ENCODE data around the gene CXCL8. TPM values are rescaled to one million over a fixed set of nuclear protein-coding genes. Genes with fewer than 3 reads are reported as not detected.

CXCL8 gene
- total and polyA plus RNA-seq, 9 of the 15 experiments (the other 6 are each of a cell fraction or from before 2014, with no cell fraction given), result 1.6 to 7.7 (median 3.3) TPM

GRCh38 chr4:73765296-73765695 lies 24.9 kb downstream of the CXCL8 start:
- whole genome bisulfite sequencing (ENCODE audit: insufficient coverage, low coverage, missing lambda C conversion rate), result 50% methylated on average over 2 of the region's 2 CpGs
- in situ Hi-C loops (cut with MboI), result no loop called here

More at GRCh38 chr4:73765296-73765695, 24.9 kb downstream of the CXCL8 start:
- BruUV-seq (replicated peaks), result no TSS peak
- Histone ChIP-seq H3K36me3 (ENCODE audit: control insufficient read depth, insufficient read depth, low read length) (no peaks in the 10 kb centered on the region), H3K9me1 (ENCODE audit: control insufficient read depth, insufficient read depth, low read length) (no peaks in the 10 kb centered on the region), H3K9me3 (replicated peaks; ENCODE audit: control insufficient read depth, insufficient read depth, low read depth, low read length) (no peaks in the 10 kb centered on the region), H2AFZ (ENCODE audit: low read depth, low read length) (no peak overlapping the region), H3K4me1 (replicated peaks in 1 of 2; ENCODE audit: control insufficient read depth in 2 of 2, insufficient read depth in 2 of 2, low read length in 2 of 2) (peaks cover 0 to 5% of the 10 kb centered on the region in 2 experiments; a peak in 1 of 5 replicates), H3K27me3 (ENCODE audit: control insufficient read depth in 2 of 2, insufficient read depth in 2 of 2, low read length in 2 of 2) (no peaks in the 10 kb centered on the region), H4K20me1 (replicated peaks; ENCODE audit: control insufficient read depth, insufficient read depth, low read length) (no peaks in the 10 kb centered on the region), H3K79me2 (ENCODE audit: control insufficient read depth, insufficient read depth, low read length) (no peaks in the 10 kb centered on the region), H3K4me3 (no peak overlapping the region), H3K9ac (ENCODE audit: insufficient read depth in 1 of 2, low read depth in 2 of 2, low read length in 2 of 2) (no peak overlapping the region), H3K4me2 (ENCODE audit: insufficient read depth, low read length) (no peak overlapping the region), H3K27ac (ENCODE audit: extremely low read depth, low read depth, low read length) (no peak overlapping the region)
- no peak for DNase-seq (ENCODE audit: extremely low read depth in 1 of 4, low spot score in 3 of 4)
- no peak for FAIRE-seq
- TF ChIP-seq SMARCE1 (IDR thresholded peaks at IDR 0.05), result no peak
- TF ChIP-seq, protein P1, sequence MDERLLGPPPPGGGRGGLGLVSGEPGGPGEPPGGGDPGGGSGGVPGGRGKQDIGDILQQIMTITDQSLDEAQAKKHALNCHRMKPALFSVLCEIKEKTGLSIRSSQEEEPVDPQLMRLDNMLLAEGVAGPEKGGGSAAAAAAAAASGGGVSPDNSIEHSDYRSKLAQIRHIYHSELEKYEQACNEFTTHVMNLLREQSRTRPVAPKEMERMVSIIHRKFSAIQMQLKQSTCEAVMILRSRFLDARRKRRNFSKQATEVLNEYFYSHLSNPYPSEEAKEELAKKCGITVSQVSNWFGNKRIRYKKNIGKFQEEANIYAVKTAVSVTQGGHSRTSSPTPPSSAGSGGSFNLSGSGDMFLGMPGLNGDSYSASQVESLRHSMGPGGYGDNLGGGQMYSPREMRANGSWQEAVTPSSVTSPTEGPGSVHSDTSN (CRISPR knock-in tag; IDR thresholded peaks at IDR 0.05; ENCODE audit: low read depth), result no peak
- TF ChIP-seq, protein P1 (tag; conservative IDR thresholded peaks at IDR 0.05; ENCODE audit: low read depth), result no peak
- no peak for TF ChIP-seq PHTF2 (CRISPR knock-in tag; IDR thresholded peaks at IDR 0.05)
- TF ChIP-seq TCF7 (IDR thresholded peaks at IDR 0.05; ENCODE audit: borderline replicate concordance), result no peak
- no peak for TF ChIP-seq RBM22 (IDR thresholded peaks at IDR 0.05; ENCODE audit: low read depth, low read length, poor library complexity, severe bottlenecking)
- no peak for TF ChIP-seq ZNF79 (CRISPR knock-in tag; IDR thresholded peaks at IDR 0.05; ENCODE audit: low read depth)
- TF ChIP-seq POLR3A (IDR thresholded peaks at IDR 0.05; ENCODE audit: borderline replicate concordance, extremely low read depth, insufficient read depth, insufficient read length), result no peak
- TF ChIP-seq ILK (tag; IDR thresholded peaks at IDR 0.05; ENCODE audit: borderline replicate concordance, low read depth), result no peak
- TF ChIP-seq MEF2A (IDR thresholded peaks at IDR 0.05; ENCODE audit: control insufficient read depth, low read depth, low read length), result no peak
- no peak for TF ChIP-seq ZBED1 (IDR thresholded peaks at IDR 0.05)
- TF ChIP-seq FOSL1 (tag; conservative IDR thresholded peaks at IDR 0.05), result no peak
- no peak for TF ChIP-seq SP2 (IDR thresholded peaks at IDR 0.05; ENCODE audit: extremely low read depth, low read depth, low read length, poor library complexity, severe bottlenecking)
- no peak for TF ChIP-seq ZKSCAN8 (CRISPR knock-in tag; IDR thresholded peaks at IDR 0.05)
- TF ChIP-seq SMARCC2 (IDR thresholded peaks at IDR 0.05; ENCODE audit: low read depth), result no peak
- no peak for TF ChIP-seq ZFP36 (IDR thresholded peaks at IDR 0.05; ENCODE audit: low read depth, low read length, partially characterized antibody)
- TF ChIP-seq ZC3H11A (IDR thresholded peaks at IDR 0.05; ENCODE audit: low read depth, low read length), result no peak
- no peak for TF ChIP-seq ERF (CRISPR knock-in tag; IDR thresholded peaks at IDR 0.05)
- TF ChIP-seq SMAD1 (IDR thresholded peaks at IDR 0.05; ENCODE audit: low read depth, low read length, partially characterized antibody), result no peak
- TF ChIP-seq STAG1 (CRISPR knock-in tag; IDR thresholded peaks at IDR 0.05; ENCODE audit: borderline replicate concordance), result no peak
- TF ChIP-seq, protein P2, sequence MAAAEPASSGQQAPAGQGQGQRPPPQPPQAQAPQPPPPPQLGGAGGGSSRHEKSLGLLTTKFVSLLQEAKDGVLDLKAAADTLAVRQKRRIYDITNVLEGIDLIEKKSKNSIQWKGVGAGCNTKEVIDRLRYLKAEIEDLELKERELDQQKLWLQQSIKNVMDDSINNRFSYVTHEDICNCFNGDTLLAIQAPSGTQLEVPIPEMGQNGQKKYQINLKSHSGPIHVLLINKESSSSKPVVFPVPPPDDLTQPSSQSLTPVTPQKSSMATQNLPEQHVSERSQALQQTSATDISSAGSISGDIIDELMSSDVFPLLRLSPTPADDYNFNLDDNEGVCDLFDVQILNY (CRISPR knock-in tag; IDR thresholded peaks at IDR 0.05), result no peak
- ATAC-seq, result no peak
- ChIA-PET POLR2A (interaction anchor here (0.9 kb wide), 1 partner anchor 11 kb away, joined by 3 read pairs; no protein-coding TSS in a partner anchor), CTCF (ENCODE audit: low intra/inter-chr PET ratio) (no interaction called here)
- intact Hi-C loops (cut with micrococcal nuclease), result no loop called here
